Lower lobe of right lung (tissue), 2 donors: ENCODE results near the gene DENND4A. TPM values are rescaled to one million over a fixed set of nuclear protein-coding genes. Genes with fewer than 3 reads are reported as not detected.

ENCODE experiments used
- ATAC-seq, 2 donors: fragments of 200-7000 bp; cut with Tn5 transposase; one replicate each; pipeline ENCODE4 v1.9.1; 2020 to 2022; ENCODE audit warnings: mild to moderate bottlenecking in 2 of 2, moderate library complexity in 2 of 2
- DNase-seq: peaks from one replicate; pipeline ENCODE4 v3.0.0-alpha.2; 2020
- H3K27ac ChIP-seq: fragments of 200-600 bp; one replicate; pipeline ENCODE4 v1.8.0; 2022
- H3K27me3 ChIP-seq: fragments of 200-600 bp; one replicate; pipeline ENCODE4 v1.8.0; 2022; ENCODE audit warnings: low read depth
- H3K36me3 ChIP-seq: fragments of 200-600 bp; one replicate; pipeline ENCODE4 v1.8.0; 2022; ENCODE audit warnings: mild to moderate bottlenecking
- H3K4me1 ChIP-seq: fragments of 200-600 bp; one replicate; pipeline ENCODE4 v1.8.0; 2022
- H3K4me3 ChIP-seq: fragments of 200-600 bp; one replicate; pipeline ENCODE4 v1.8.0; 2022; ENCODE audit warnings: mild to moderate bottlenecking
- H3K9me3 ChIP-seq: fragments of 200-600 bp; one replicate; pipeline ENCODE4 v1.8.0; 2022
- CTCF ChIP-seq: fragments of 200-600 bp; IDR thresholded peaks from one replicate; pipeline ENCODE4 v1.8.0; 2022; ENCODE audit warnings: antibody characterized with exemption, mild to moderate bottlenecking
- intact Hi-C: fragments of 100-400 bp; cut with DNase I; formaldehyde crosslinking; loops from one replicate; pipeline ENCODE4 v1.11.0; 2022
- total RNA-seq: library from RNA; stranded (reverse); fragmentation: NEBNext Ultra II Directional; extraction: Animal tissue kit (Norgen Biotek cat#: 25700); gene quantifications from one replicate; pipeline ENCODE4 v1.2.1, GENCODE V29; 2021
- donor health status: DM: no; HTN: yes; CAD: no; lungs with severe emphysema.

The DENND4A gene
- total RNA-seq, 1 donor from 2014 or later, result 34.6 TPM

GRCh38 chr15:65680544-65680943, 111.5 kb downstream of the DENND4A start:
- Histone ChIP-seq H3K4me1 (no peaks in the 10 kb centered on the region), H3K27ac (no peak overlapping the region), H3K27me3 (no peaks in the 10 kb centered on the region), H3K9me3 (no peaks in the 10 kb centered on the region), H3K4me3 (no peak overlapping the region), H3K36me3 (peaks cover 12% of the 10 kb centered on the region)
- intact Hi-C loops, result no loop called here
- TF ChIP-seq CTCF, result no peak
- DNase-seq (no peak), ATAC-seq (no peak)

GRCh38 chr15:65676123-65676522, 116.0 kb downstream of the DENND4A start:
- intact Hi-C loops, result no loop called here
- H3K9me3 ChIP-seq, result no peaks in the 10 kb centered on the region
- ATAC-seq, result no peak
- H3K4me3 ChIP-seq, result no peak overlapping the region
- TF ChIP-seq CTCF, result no peak
- no peaks in the 10 kb centered on the region for H3K27me3 ChIP-seq
- no peaks in the 10 kb centered on the region for H3K4me1 ChIP-seq
- peaks cover 52% of the 10 kb centered on the region for H3K36me3 ChIP-seq
- DNase-seq, result no peak
- H3K27ac ChIP-seq, result no peak overlapping the region

- no peak overlapping the region for H3K27ac ChIP-seq
- H3K27me3 ChIP-seq, result no peaks in the 10 kb centered on the region
- no peak for DNase-seq
- intact Hi-C loops, result no loop called here
- H3K4me1 ChIP-seq, result no peaks in the 10 kb centered on the region
- no peak for ATAC-seq
- H3K36me3 ChIP-seq, result peaks cover 58% of the 10 kb centered on the region
- TF ChIP-seq CTCF, result no peak
- H3K9me3 ChIP-seq, result no peaks in the 10 kb centered on the region
- H3K4me3 ChIP-seq, result no peak overlapping the region
Measured at GRCh38 chr15:65675551-65675950, 116.5 kb downstream of the DENND4A start.

- Histone ChIP-seq H3K9me3 (no peaks in the 10 kb centered on the region), H3K27me3 (no peaks in the 10 kb centered on the region), H3K4me3 (no peak overlapping the region), H3K4me1 (no peaks in the 10 kb centered on the region), H3K36me3 (peaks cover 98% of the 10 kb centered on the region), H3K27ac (no peak overlapping the region)
- ATAC-seq, result no peak
- TF ChIP-seq CTCF, result no peak
- no peak for DNase-seq
- intact Hi-C loops, result no loop called here
Measured at GRCh38 chr15:65666257-65666656, 125.8 kb downstream of the DENND4A start.

- Histone ChIP-seq H3K4me3 (no peak overlapping the region), H3K27me3 (no peaks in the 10 kb centered on the region), H3K9me3 (no peaks in the 10 kb centered on the region), H3K4me1 (no peaks in the 10 kb centered on the region), H3K27ac (no peak overlapping the region), H3K36me3 (peaks cover 100% of the 10 kb centered on the region)
- ATAC-seq, result no peak
- TF ChIP-seq CTCF, result no peak
- no peak for DNase-seq
- intact Hi-C loops, result no loop called here
Measured at GRCh38 chr15:65663521-65663920, 128.6 kb downstream of the DENND4A start.

GRCh38 chr15:65660927-65661326, 131.2 kb downstream of the DENND4A start:
- ATAC-seq (no peak), DNase-seq (no peak)
- intact Hi-C loops, result no loop called here
- no peaks in the 10 kb centered on the region for H3K9me3 ChIP-seq
- H3K27ac ChIP-seq, result no peak overlapping the region
- no peak for TF ChIP-seq CTCF
- H3K27me3 ChIP-seq, result no peaks in the 10 kb centered on the region
- no peaks in the 10 kb centered on the region for H3K4me1 ChIP-seq
- peaks cover 99% of the 10 kb centered on the region for H3K36me3 ChIP-seq
- H3K4me3 ChIP-seq, result no peak overlapping the region
